ENCODE data around the gene SLC37A3. TPM values are rescaled to one million over a fixed set of nuclear protein-coding genes. Genes with fewer than 3 reads are reported as not detected.
"Not testable (repeated sequence)": the region's sequence is repeated elsewhere in the genome, so short reads cannot be mapped to it uniquely, and the experiment has no call there.

The SLC37A3 gene
- total RNA-seq, result 78.5 and 86.4 TPM in 2 replicates

GRCh38 chr7:140397784-140398750 is at the start of gene SLC37A3:
TSS of gene SLC37A3 (minus strand) at chr7:140398530. CDS start at chr7:140382526, 16,004 bp downstream.
- intact Hi-C loops (cut with micrococcal nuclease), result loop anchor here (1.0 kb wide), 6 partner anchors 22 to 336 kb away; partner anchors contain the start of genes MKRN1, NDUFB2 and PARP12

- intact Hi-C loops (cut with micrococcal nuclease), result no loop called here
Measured at GRCh38 chr7:140447841-140448240, 49.5 kb upstream of the SLC37A3 start.

- intact Hi-C loops (cut with micrococcal nuclease), result no loop called here
Measured at GRCh38 chr7:140446467-140446866, 48.1 kb upstream of the SLC37A3 start.

GRCh38 chr7:140441519-140441918 is 43.2 kb upstream of the SLC37A3 start:
- intact Hi-C loops (cut with micrococcal nuclease), result no loop called here

GRCh38 chr7:140440593-140440992 is 42.3 kb upstream of the SLC37A3 start:
- intact Hi-C loops (cut with micrococcal nuclease), result no loop called here

GRCh38 chr7:140439359-140439758 is 41.0 kb upstream of the SLC37A3 start:
- intact Hi-C loops (cut with micrococcal nuclease), result no loop called here

GRCh38 chr7:140435252-140435895 is 37.0 kb upstream of the SLC37A3 start:
- intact Hi-C loops (cut with micrococcal nuclease), result no loop called here

- intact Hi-C loops (cut with micrococcal nuclease), result no loop called here
Measured at GRCh38 chr7:140433396-140433795, 35.1 kb upstream of the SLC37A3 start.

GRCh38 chr7:140426130-140426529 is 27.8 kb upstream of the SLC37A3 start:
- intact Hi-C loops (cut with micrococcal nuclease), result no loop called here

GRCh38 chr7:140425718-140426117 is 27.4 kb upstream of the SLC37A3 start:
- intact Hi-C loops (cut with micrococcal nuclease), result no loop called here

- intact Hi-C loops (cut with micrococcal nuclease), result no loop called here
Measured at GRCh38 chr7:140423501-140423900, 25.2 kb upstream of the SLC37A3 start.

GRCh38 chr7:140421521-140421920 is 23.2 kb upstream of the SLC37A3 start:
- intact Hi-C loops (cut with micrococcal nuclease), result no loop called here

GRCh38 chr7:140418653-140419052 is 20.3 kb upstream of the SLC37A3 start:
- intact Hi-C loops (cut with micrococcal nuclease), result no loop called here

GRCh38 chr7:140418156-140418472 is 19.8 kb upstream of the SLC37A3 start:
- intact Hi-C loops (cut with micrococcal nuclease), result not testable (repeated sequence)

- intact Hi-C loops (cut with micrococcal nuclease), result no loop called here
Measured at GRCh38 chr7:140417456-140418155, 19.3 kb upstream of the SLC37A3 start.

- intact Hi-C loops (cut with micrococcal nuclease), result no loop called here
Measured at GRCh38 chr7:140416560-140416959, 18.2 kb upstream of the SLC37A3 start.

GRCh38 chr7:140415816-140416215 is 17.5 kb upstream of the SLC37A3 start:
- intact Hi-C loops (cut with micrococcal nuclease), result not testable (repeated sequence)

- intact Hi-C loops (cut with micrococcal nuclease), result no loop called here
Measured at GRCh38 chr7:140415361-140415760, 17.0 kb upstream of the SLC37A3 start.

- intact Hi-C loops (cut with micrococcal nuclease), result loop anchor here (1.0 to 5.0 kb wide), 7 partner anchors 28 to 1154 kb away; partner anchors contain the start of genes BRAF and MKRN1
Measured at GRCh38 chr7:140404565-140405065, 6.3 kb upstream of the SLC37A3 start.

GRCh38 chr7:140403878-140404564 is 5.7 kb upstream of the SLC37A3 start, which contains the start of gene RAB19:
TSS of gene RAB19 (plus strand) at chr7:140404058. CDS start at chr7:140407647, 3,589 bp downstream.
- intact Hi-C loops (cut with micrococcal nuclease), result loop anchor here (1.0 to 5.0 kb wide), 7 partner anchors 28 to 1155 kb away; partner anchors contain the start of genes BRAF and MKRN1

All from T-helper 1 cell treated with Interleukin-12 subunit alpha and Interleukin-12 subunit beta and Interleukin-4 antibody, amounts not matched to agents 30 ng/mL and 1 ng/mL, for 36 hours (primary cell).